Activated naive CD4-positive, alpha-beta T cell treated with anti-CD3 and anti-CD28 coated beads for 36 hours (primary cell): ENCODE data around the gene VENTX. TPM values are rescaled to one million over a fixed set of nuclear protein-coding genes. Genes with fewer than 3 reads are reported as not detected.

Experiments
- CTCF ChIA-PET: fragments of 350-600 bp; sonication (Branson Sonifier 250); formaldehyde crosslinking; loops from one replicate; lab custom pipeline; 2021; ENCODE audit warnings: antibody characterized with exemption; lab: Charles Lee
- DNase-seq: peaks from one replicate; pipeline ENCODE4 v3.0.0-alpha.2; 2020
- H3K27ac Mint-ChIP-seq: one replicate; pipeline ENCODE4 v1.8.0; 2021; ENCODE audit warnings: mild to moderate bottlenecking, mixed read lengths
- H3K27me3 Mint-ChIP-seq: one replicate; pipeline ENCODE4 v1.8.0; 2021; ENCODE audit warnings: low read depth, mixed read lengths
- H3K36me3 Mint-ChIP-seq: one replicate; pipeline ENCODE4 v1.8.0; 2021; ENCODE audit warnings: low read depth, mixed read lengths
- H3K4me1 Mint-ChIP-seq: one replicate; pipeline ENCODE4 v1.8.0; 2021; ENCODE audit warnings: low read depth, mixed read lengths
- H3K4me3 Mint-ChIP-seq: one replicate; pipeline ENCODE4 v1.8.0; 2021; ENCODE audit warnings: mild to moderate bottlenecking, moderate library complexity, mixed read lengths
- H3K9me3 Mint-ChIP-seq: one replicate; pipeline ENCODE4 v1.8.0; 2021; ENCODE audit warnings: mixed read lengths
- intact Hi-C: fragments of 100-400 bp; cut with micrococcal nuclease; formaldehyde crosslinking; loops from one replicate; pipeline ENCODE4 v1.15.1; 2023
- total RNA-seq, 2 experiments: library from RNA; stranded (reverse); gene quantifications; one replicate each; pipeline ENCODE4 v1.2.3, GENCODE V29; 2021

VENTX gene
- total RNA-seq, 2 experiments from 2014 or later = not detected

DNA sequence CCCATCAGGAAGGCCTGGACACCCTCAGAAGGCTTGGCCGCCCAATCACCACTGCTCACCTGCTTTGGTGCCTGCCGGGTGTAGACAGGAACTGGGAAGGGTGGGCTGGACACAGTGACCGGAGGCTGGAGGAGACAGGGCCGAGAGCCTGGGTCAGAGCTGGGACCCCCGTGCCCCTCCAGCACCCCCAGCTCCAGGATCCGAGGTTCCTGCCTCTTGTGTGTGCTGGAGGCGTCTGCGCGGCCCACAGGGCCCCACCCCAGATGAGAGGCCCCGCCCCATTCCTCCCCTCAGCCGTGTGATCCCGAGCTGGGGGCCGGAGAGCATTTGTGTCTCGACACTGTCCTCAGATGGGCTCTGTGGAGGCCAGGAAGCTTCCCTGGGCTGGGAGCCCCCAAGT, 29.6 kb downstream of the VENTX start:
- Mint-ChIP-seq H3K4me3 (no peak overlapping the region), H3K9me3 (no peaks in the 10 kb centered on the region), H3K36me3 (peaks cover 8% of the 10 kb centered on the region), H3K27me3 (no peaks in the 10 kb centered on the region), H3K4me1 (peaks cover 31% of the 10 kb centered on the region), H3K27ac (no peak overlapping the region)
- CTCF ChIA-PET = interaction anchor here (1.4 kb wide), 1 partner anchor 124 kb away, joined by 5 read pairs; no protein-coding TSS in a partner anchor
- intact Hi-C loops = no loop called here
- no peak for DNase-seq

DNA sequence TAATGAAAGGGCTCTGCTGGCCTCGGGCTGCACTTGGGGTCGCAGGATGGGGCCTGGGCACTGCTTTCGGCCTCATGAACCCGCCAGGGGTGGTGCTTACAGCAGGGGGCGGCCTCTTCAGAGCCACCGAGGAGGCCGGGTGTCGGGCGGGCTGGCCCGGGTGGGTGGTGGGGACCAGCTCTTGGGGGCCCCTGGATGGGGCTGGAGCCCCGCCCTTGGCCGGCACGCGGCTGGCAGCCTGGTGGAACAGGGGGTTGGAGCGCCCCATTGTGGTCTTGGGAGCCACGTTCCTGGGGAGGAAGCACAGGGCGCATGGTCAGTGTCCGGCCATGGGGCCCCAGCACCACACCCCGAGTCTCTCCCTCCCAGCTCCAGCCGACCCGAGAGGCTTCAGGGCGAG, 30.2 kb downstream of the VENTX start:
- H3K27me3 Mint-ChIP-seq = no peaks in the 10 kb centered on the region
- no peak overlapping the region for H3K27ac Mint-ChIP-seq
- H3K4me3 Mint-ChIP-seq = no peak overlapping the region
- CTCF ChIA-PET = interaction anchor here (1.4 kb wide), 1 partner anchor 124 kb away, joined by 5 read pairs; no protein-coding TSS in a partner anchor
- intact Hi-C loops = no loop called here
- no peaks in the 10 kb centered on the region for H3K9me3 Mint-ChIP-seq
- no peak for DNase-seq
- peaks cover 27% of the 10 kb centered on the region for H3K4me1 Mint-ChIP-seq
- peaks cover 10% of the 10 kb centered on the region for H3K36me3 Mint-ChIP-seq

DNA sequence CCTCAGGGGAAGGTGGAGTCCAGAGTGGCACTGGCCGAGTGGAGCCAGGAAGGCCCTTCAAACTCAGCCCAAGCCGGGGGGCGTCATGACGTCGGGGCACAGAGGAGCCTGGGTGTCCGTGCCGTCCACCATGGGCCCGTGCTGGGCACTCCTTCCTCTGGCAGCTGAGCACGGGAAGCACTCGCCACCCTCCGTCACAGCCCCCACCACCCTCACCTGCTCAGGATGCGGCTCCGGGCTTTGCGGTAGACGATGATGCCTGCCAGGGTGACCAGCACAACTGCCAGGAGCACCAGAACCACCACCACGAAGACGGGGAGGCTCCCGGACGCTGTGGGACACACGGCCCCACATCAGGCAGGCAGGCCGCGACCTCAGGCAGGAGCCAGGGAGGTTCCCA, 30.9 kb downstream of the VENTX start:
- Mint-ChIP-seq H3K9me3 (no peaks in the 10 kb centered on the region), H3K27me3 (no peaks in the 10 kb centered on the region), H3K36me3 (peaks cover 8% of the 10 kb centered on the region), H3K4me1 (peaks cover 22% of the 10 kb centered on the region), H3K4me3 (no peak overlapping the region), H3K27ac (no peak overlapping the region)
- DNase-seq = no peak
- intact Hi-C loops = no loop called here
- CTCF ChIA-PET = no interaction called here

DNA sequence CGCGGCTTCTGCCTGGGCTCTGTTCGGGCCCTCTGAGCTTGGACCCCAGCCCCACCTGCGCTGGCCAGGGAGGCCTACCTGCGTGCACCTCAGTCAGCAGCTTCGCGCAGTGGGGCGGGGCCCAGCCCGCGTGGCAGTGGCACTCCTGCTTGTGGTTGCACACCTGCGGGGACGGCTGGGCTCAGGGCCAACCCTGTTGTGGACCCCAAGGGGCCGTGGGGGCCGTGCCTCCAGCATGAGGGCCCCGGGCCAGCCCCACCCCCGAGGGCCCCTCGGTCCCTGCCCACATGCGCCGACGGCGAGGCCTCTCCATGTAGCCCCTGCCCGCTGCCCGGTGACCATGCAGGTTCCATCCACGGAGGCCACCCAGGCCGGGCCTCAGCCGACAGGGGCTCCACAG, 31.7 kb downstream of the VENTX start:
- no peak overlapping the region for H3K4me3 Mint-ChIP-seq
- H3K9me3 Mint-ChIP-seq = no peaks in the 10 kb centered on the region
- DNase-seq = no peak
- no peaks in the 10 kb centered on the region for H3K27me3 Mint-ChIP-seq
- peaks cover 8% of the 10 kb centered on the region for H3K36me3 Mint-ChIP-seq
- H3K4me1 Mint-ChIP-seq = peaks cover 15% of the 10 kb centered on the region
- intact Hi-C loops = no loop called here
- no peak overlapping the region for H3K27ac Mint-ChIP-seq
- CTCF ChIA-PET = no interaction called here

DNA sequence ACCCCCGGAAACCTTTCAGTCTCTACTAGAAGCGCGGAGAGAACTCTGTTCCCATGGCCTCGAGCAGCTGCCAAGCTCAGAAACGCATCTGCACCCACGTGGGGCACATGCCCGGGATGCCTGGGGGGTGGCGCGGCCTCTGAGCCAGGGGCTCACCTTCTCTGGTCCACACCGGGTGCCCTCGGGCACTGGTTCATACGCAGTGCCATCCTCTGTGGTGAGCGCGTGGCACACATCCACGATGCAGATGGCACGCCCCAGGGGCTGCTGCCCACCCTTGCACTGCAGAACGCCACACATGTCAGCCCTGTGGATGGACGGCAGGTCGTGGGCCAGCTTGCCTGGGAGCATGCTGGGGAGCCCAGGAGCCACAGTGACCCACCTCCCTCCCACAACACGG, 32.5 kb downstream of the VENTX start:
- CTCF ChIA-PET = no interaction called here
- intact Hi-C loops = no loop called here

DNA sequence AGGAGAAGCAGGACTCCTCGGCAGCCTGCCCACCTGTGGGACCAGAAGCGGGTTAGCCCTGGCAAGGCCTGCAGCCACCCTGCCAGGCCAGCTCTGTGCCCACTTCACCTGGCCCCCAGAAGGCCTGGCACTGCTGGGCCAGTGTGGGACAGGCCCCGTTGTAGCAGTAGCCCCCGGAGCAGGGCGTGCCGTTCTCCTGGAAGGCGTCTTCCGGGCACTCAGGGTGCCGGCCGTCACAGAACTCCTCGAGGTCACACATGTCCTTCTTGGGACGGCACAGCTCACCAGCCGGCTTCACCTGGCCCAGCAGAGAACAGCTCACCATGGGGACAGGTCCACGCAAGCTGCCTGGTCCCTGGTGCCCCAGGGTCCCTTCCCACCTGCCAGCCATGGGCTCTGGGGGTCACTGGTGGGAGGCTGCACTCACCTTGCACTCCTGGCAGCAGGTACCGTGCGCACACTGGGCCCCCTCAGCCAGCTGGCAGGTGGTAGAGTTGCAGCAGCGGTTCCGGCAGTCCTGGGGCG, 33.2 kb downstream of the VENTX start:
- peaks cover 11% of the 10 kb centered on the region for H3K36me3 Mint-ChIP-seq

More for the DNA sequence above, 32.5 kb downstream of the VENTX start:
- Mint-ChIP-seq H3K4me1 (peaks cover 13% of the 10 kb centered on the region), H3K4me3 (no peak overlapping the region), H3K27ac (no peak overlapping the region), H3K9me3 (no peaks in the 10 kb centered on the region), H3K27me3 (no peaks in the 10 kb centered on the region), H3K36me3 (peaks cover 9% of the 10 kb centered on the region)
- no peak for DNase-seq

DNA sequence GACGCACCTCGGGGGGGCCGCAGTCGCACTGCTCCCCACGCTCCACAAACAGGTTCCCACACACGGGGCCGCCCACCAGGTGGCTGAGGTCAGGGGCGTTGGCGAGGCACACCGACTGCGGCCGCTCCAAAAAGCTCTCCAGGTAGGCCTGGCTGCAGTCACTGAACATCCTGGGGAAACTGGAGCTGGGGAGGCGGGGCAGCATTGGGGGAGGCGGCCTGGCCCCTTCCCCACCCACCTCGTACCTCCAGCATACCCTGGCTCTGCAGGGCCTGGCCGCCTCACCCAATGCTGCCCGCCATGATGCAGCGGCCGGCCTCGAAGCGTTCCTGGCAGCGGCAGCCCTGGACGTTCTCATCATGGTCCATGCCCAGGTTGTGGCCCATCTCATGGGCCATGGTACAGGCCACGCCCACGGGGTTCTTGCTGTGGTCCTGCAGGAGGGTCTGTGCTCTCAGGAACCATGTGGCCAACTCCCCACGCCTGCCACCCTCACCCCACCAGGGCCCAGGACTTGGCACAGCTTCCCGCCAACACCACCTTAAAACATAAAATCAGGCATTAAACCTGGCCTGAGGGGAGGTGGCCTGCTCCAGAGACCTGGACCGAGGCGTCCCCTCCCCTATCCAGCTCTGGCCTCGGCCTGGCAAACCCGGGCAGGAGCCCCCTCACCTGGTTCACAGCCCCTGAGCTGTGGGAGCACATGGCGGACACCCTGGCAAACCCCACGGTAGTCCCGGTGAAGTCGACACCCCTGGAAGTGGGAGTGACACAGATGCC, 34.1 kb downstream of the VENTX start:
- DNase-seq = no peak
- intact Hi-C loops = no loop called here
- no peaks in the 10 kb centered on the region for H3K9me3 Mint-ChIP-seq
- H3K27me3 Mint-ChIP-seq = no peaks in the 10 kb centered on the region
- H3K4me3 Mint-ChIP-seq = no peak overlapping the region
- H3K27ac Mint-ChIP-seq = no peak overlapping the region
- CTCF ChIA-PET = interaction anchor here (0.7 to 1.4 kb wide), 2 partner anchors 9 to 12 kb away, joined by 3 to 4 read pairs; no protein-coding TSS in a partner anchor
- peaks cover 11% of the 10 kb centered on the region for H3K36me3 Mint-ChIP-seq
- peaks cover 6% of the 10 kb centered on the region for H3K4me1 Mint-ChIP-seq

More for the DNA sequence above, 33.2 kb downstream of the VENTX start:
- intact Hi-C loops = no loop called here
- H3K4me3 Mint-ChIP-seq = no peak overlapping the region
- H3K27me3 Mint-ChIP-seq = no peaks in the 10 kb centered on the region
- CTCF ChIA-PET = no interaction called here
- H3K27ac Mint-ChIP-seq = no peak overlapping the region
- DNase-seq = no peak
- H3K4me1 Mint-ChIP-seq = peaks cover 7% of the 10 kb centered on the region
- H3K9me3 Mint-ChIP-seq = no peaks in the 10 kb centered on the region

DNA sequence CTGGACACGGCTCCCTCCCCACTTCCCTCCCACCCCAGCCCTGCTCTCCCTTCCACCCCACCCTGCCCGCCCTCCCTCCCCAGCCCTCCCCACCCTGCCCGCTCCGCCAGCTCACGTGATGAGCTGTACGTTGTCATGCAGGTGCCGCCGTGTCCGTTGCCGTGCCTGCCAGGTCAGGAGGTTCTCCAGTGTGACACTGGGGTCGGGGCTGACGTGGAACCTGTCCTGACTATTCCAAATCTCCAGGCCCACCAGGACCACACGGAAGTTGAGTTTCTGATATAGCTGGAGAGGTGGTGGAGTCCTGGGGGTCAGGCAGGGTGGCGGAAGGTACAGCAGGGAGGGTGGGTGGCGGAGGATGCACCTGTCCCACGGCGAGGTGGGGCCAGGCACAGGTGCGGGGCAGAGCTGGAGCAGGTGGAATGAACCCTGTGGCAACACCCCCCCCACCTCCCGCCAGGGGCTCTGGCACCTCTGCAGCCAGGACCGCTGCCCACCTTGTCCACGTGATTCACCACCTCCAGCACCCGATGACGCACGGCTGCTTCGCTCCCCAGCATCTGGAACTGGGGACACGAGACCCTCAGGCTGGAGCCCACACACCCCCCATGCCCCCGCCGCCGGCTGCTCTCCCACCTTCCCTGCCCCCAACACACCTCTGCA, 34.8 kb downstream of the VENTX start:
- H3K9me3 Mint-ChIP-seq = no peaks in the 10 kb centered on the region
- H3K27me3 Mint-ChIP-seq = no peaks in the 10 kb centered on the region
- CTCF ChIA-PET = interaction anchor here (0.7 to 1.4 kb wide), 2 partner anchors 9 to 13 kb away, joined by 3 to 4 read pairs; no protein-coding TSS in a partner anchor
- no peak for DNase-seq
- no peak overlapping the region for H3K4me3 Mint-ChIP-seq
- intact Hi-C loops = no loop called here
- no peak overlapping the region for H3K27ac Mint-ChIP-seq
- H3K4me1 Mint-ChIP-seq = peaks cover 6% of the 10 kb centered on the region
- peaks cover 11% of the 10 kb centered on the region for H3K36me3 Mint-ChIP-seq

DNA sequence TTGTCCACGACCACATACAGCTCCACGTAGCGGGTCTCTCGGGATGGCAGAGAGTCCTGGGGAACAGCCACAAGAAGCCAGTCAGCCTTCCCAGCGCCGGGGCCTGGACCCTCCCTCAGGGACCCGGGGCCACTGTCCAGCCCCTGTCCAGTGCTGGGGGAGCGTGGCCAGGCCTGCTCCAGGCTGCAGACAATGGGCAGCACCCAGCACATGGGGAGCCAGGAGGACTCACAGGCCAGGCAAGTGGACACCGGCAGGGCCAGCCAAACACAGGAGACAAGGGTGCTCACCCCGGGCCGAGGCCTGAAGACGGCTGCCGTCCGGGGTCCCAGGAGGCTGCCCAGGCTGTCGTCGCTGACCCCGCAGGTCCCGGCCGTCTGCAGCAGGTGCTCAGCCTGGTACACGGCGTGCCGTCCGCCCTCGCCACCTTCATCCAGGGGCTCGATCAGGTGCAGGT, 35.3 kb downstream of the VENTX start:
- Mint-ChIP-seq H3K9me3 (no peaks in the 10 kb centered on the region), H3K36me3 (peaks cover 11% of the 10 kb centered on the region), H3K4me3 (no peak overlapping the region), H3K27me3 (no peaks in the 10 kb centered on the region), H3K4me1 (peaks cover 11% of the 10 kb centered on the region), H3K27ac (no peak overlapping the region)
- CTCF ChIA-PET = interaction anchor here (1.4 kb wide), 1 partner anchor 14 kb away, joined by 4 read pairs; no protein-coding TSS in a partner anchor
- no peak for DNase-seq
- intact Hi-C loops = no loop called here

DNA sequence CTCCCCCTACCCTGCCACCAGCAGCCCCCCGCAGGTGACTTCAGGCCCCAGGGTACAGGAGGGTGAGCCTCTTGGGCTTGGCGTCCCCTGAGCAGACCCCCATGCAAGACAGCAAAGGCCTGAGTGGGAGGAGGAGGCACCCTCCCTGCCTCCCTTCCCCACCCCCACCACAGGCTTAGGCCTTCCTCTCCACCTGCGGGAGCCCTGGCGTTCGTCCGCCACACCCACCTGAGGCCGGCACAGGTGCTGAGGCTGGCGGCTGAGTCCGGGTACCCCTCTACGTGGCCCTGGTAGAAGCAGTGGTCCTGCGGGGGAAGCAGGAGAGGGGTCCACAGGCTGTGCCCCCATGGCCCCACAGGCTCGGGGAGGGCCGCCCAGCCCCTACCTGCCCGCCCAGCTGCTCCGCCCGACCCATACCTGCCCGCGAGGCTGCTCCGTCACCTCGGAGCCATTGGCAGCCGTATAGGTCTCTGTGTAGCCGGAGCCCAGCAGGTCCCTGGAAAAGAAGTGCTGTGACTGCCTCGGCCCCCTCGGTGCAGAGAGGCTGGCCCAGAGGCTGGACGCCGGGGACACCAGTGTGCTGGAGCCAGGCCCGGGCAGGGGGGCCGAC, 36.0 kb downstream of the VENTX start:
- peaks cover 18% of the 10 kb centered on the region for H3K4me1 Mint-ChIP-seq
- H3K9me3 Mint-ChIP-seq = no peaks in the 10 kb centered on the region
- peaks cover 11% of the 10 kb centered on the region for H3K36me3 Mint-ChIP-seq
- H3K4me3 Mint-ChIP-seq = no peak overlapping the region
- H3K27me3 Mint-ChIP-seq = no peaks in the 10 kb centered on the region
- H3K27ac Mint-ChIP-seq = no peak overlapping the region
- intact Hi-C loops = no loop called here
- CTCF ChIA-PET = no interaction called here
- no peak for DNase-seq

DNA sequence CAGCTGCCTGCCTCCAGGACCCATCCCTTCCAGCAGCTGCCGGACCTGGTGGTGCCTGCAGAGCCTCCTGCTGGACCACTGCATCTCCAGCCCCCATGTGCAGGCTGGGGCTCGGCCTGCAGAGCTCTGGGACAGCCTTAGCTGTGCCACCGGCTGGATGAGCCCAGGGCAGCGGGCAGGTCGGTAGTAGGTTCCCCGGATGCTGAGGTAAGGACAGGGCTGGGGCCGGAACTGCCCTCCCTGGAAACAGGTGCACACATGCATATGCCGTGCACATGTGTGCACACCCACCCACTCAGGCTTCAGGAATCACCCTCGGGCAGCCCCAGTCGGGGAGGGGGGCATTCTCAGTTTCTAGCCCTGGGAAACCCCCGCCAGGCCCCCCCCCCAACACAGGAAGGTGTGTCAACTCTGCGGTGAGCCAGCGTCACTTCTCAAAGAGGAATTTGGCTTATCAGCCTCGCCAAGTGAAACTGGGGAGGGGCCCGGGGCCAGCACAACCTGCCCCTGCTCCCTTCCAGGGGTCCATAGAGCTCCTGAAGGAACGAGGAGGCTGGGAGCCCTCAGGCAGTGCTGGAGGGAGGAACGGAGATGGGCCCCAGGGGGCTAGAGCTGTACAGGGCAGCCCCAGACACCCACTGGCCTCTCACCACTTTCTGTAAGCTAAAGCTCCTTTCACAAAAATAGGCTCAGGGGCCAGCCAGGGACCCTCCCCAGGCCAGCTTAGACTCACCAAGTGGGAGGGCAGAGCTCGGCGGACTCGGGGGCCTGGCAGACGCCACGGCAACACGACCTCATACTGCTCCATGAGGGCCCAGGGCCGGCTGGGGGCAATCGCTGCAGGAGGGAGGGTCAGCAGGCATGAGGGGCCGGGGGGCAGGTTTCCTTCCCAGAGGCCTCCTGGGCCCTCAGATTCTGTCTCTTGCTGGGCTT, 37.4 kb downstream of the VENTX start:
- Mint-ChIP-seq H3K9me3 (no peaks in the 10 kb centered on the region), H3K4me1 (peaks cover 23% of the 10 kb centered on the region), H3K27ac (peak overlapping the region; percentile 91), H3K36me3 (peaks cover 11% of the 10 kb centered on the region), H3K27me3 (no peaks in the 10 kb centered on the region), H3K4me3 (peak overlapping the region; percentile 86)
- CTCF ChIA-PET = interaction anchor here (0.7 to 1.7 kb wide), 8 partner anchors 11 to 131 kb away, joined by 3 to 9 read pairs (median 6); no protein-coding TSS in a partner anchor
- peak; percentile 96 for DNase-seq
- intact Hi-C loops = loop anchor here (1.0 to 5.0 kb wide), 7 partner anchors 16 to 738 kb away; partner anchors contain the start of gene INPP5A
